ENCODE data around the gene CASP9.
"Not testable (repeated sequence)": the region's sequence is repeated elsewhere in the genome, so short reads cannot be mapped to it uniquely, and the experiment has no call there.

The CASP9 gene

DNA sequence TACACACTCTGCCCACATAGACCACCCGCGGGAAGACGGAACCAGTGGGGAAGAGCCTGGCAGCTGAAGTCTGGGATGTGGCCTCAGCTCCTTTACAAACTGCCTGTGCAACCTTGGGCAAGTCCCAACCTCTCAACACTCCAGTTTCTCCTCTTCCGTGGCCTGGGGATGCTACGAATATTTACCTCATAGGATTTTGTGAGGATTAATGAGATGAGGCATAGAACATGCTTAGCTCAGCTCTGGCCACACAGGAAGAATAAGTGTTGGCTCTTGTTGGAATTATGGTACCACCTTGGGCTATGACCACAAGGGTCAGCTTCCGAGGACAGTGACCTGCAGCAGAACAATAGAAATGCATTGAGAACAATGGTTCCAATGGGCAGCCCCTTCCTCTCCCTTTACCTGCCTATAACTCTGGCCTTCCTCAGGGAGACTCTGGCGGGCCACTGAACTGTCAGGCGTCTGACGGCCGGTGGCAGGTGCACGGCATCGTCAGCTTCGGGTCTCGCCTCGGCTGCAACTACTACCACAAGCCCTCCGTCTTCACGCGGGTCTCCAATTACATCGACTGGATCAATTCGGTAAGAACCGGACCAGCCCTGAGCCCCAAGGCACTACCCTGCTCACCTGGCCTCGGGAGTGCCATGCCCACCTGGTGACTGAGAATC is 56.9 kb downstream of the CASP9 start:
- not testable (repeated sequence) for DNase-seq

DNA sequence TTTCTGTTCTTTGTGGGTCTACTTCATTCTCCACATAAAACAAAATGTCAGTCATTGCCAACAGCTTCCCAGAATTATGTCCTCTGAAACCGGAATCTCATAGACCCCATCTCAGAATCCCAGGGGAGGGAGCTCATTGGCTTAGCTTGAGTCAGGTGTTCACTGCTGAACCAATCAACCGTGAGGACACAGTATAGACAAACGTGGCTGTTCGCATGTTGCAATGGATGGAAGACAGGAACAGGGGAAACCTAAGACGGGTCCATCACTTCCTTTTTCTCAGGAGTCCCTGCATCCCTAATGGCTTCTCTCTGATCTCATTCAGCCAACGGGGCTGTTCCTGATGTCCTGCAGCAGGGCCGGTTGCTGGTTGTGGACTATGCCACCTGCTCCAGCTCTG is 58.3 kb downstream of the CASP9 start:
- DNase-seq = no peak

DNA sequence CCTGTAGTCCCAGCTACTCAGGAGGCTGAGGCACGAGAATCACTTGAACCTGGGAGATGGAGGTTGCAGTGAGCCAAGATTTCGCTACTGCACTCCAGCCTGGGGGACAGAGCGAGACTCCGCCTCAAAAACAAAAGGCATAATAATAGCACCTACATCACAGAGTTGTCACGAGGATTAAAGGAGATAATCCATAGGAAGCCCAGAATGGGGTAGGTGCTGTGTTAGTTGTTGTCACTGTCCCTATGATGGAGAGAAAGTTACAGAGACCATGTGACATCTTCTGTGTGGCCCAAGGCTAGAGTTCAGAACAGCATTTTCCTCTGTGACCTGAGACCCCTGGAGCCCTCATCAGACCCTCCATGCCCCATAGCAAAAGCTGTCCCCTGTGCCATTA is 60.1 kb downstream of the CASP9 start:
- DNase-seq = not testable (repeated sequence)

DNA sequence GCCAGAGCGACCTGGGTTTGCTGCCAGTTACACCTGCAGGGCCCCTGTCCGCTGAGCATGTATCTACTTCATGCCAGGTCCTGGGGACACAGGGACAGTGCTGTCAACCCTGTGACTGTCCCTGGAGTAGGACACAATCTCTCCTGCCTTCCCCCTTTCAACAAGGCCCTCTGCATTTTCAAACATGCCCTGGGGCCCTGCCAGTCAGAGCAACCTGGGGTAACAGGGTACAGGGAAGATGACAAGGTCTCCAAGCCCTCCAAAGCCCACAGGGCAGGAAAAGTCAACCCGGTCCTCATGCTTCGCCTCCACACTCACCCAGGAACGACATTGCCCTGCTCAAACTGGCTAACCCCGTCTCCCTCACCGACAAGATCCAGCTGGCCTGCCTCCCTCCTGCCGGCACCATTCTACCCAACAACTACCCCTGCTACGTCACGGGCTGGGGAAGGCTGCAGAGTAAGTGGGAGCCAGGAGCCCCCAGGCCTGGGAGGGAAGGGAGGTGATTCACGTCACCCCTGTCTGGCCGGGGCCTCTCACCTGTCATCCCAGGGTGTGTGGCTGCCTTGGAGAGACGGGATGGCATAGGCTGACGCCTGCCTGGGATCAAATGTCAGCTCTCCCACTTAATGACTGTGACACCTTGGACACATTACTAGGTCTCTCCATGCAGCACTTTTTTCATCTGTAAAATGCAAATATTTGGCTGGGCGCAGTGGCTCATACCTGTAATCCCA is 60.8 kb downstream of the CASP9 start:
- DNase-seq = not testable (repeated sequence)

DNA sequence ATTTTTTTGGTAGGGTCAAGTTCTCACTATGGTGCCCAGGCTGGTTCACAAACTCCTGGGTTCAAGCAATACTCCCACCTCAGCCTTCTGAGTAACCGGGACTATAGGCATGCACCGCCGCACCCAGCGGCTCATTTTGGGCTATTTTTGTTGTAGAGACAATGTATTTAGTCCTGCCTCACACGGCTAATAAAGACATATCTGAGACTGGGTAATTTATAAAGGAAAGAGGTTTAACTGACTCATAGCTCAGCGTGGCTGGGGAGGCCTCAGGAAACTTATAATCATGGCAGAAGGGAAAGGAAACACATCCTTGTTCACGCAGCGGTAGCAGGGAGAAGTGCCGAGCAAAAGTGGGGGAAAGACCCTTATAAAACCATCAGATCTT is 63.3 kb downstream of the CASP9 start:
- DNase-seq = no peak

DNA sequence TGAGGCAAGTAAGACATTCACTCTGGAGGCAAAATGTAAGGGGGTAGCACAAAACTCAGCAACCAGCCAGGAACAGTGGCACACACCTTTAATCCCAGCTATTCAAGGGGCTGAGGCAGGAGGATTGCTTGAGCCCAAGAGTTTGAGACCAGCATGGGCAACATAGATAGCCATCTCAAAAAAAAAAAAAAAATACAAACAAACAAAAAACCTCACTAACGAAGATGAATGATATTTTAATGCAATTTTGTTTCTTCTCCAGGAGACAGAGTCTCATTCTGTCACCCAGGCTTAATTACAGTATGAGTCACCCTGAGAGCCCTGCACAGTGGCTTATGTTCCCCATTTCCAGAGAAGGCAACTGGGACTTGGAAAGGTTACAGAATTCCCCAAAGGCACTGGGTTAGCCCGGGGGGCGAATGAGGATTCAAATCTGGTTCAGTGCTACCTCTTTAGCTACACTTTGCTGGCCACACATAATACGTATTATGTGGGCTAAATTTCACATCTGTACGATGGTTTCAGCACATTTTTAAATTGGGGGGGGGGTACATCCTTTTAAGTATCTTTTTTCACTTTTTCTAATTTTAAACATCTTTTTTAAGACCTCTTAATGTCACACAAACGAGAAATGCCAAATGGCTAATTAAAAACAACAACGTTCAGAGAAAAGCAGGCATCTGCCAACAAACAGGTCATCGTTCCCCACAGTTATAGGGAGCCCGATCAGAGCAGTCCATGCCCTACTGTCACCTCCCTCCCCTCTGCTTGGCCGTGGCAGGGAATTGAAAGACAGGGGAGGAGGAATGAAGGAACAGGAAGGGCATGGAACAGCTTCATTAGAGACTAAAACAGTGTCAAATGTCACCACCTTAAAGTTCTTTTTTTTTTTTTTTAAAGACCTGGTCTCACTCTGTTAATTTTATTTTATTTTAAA is 64.0 kb downstream of the CASP9 start:
- DNase-seq = no peak

DNA sequence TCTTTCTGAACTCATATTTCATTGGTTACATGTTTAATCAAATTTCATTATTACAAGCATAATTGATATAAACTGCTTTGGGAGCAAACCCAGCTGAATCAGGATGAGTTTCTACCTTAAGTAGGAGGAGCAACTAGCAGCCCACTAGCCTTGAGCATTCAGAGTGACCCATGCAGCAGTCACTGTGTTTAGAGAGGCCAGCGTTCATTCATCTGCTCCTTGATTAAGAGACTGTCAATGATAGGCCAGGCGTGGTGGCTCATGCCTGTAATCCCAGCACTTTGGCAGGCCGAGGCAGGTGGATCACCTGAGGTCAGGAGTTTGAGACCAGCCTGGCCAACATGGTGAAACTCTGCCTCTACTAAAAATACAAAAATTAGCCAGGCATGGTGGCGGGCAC is 65.6 kb downstream of the CASP9 start:
- not testable (repeated sequence) for DNase-seq

DNA sequence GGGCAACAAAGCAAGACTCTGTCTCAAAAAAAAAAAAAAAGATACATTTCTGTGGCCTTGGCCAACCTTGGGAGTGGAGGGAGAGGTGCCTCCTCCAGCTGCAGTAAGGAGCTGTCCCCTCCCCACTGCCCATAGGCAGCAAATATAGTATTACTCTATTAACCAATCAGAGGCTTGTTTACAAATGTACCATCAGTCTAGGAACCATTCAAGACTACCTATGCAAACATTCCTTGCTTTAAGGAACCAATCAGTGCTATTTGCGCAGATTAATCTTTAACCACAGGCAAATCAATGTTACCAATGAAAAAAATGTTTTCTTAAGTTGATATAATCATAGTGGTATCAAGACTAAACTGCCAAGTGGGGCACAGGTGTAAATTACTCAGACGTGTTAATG is 66.4 kb downstream of the CASP9 start:
- no peak for DNase-seq

DNA sequence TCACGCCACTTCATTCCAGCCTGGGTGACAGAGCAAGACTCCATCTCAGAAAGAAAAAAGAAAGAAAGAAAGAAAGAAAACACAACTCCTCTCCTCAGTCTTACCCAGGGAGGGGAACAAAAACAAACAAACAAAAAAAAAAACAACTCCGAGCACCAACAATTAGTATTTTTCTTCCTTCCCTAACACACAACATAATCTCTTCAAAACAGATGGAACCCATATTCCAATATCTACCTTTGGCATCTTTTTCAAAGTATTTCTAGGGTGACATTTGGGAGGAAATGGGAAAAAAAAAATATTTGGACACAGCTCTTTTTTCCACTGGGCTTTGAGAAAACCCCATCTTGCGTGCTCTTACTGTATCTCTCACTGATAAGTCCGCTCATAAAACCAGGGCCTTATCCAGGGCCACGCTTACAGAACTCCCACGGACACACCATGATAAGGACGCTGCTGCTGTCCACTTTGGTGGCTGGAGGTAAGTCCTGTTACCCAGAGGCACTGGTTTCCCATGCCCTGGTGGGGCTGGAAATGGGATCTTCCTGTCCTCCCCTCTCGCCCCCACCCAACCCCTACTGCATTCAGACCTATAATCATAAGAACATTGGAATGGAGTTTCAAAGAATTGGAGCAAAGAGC is 67.6 kb downstream of the CASP9 start, which contains the start of gene CELA2A:
Gene CELA2A, plus strand, starts transcription at position 420 of the 642 bp plus-strand sequence. Its CDS starts 22 bp downstream, at position 442.
- DNase-seq = no peak

DNA sequence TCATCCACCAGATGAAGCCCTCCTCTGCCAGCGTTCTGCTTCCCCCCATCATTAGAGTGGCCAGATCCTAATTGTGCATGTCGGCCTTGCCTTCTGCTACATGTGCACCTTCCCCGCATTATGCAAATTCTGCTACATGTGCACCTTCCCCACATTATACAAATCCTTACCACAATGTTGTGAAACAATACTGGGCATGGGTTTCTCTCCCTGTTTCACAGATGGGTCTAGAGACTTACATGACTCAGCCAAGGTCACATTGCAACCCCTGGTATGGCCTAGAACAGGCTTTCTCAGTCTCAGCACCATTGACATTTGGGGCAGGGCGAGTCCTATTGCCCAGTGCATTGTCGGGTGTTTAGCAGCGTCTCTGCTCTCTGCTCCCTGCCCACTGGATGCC is 68.5 kb downstream of the CASP9 start:
- DNase-seq = no peak

DNA sequence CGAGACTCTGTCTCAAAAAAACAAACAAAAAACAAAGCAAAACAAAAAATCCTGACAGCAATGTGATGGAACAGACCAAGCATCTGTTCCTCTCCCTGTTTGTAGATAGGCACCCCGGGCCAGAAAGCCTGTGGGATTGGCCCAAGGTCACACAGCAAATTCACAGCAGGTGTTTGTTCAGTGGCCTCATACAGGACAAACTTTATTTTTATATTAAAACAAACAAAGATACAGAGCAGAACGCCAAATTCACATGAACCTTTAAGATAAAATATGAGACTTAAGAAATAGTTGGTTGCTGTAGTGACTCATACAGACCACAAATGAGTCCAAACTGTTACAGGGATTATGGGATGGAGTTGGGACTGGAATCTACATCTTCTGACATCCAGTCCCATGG is 69.8 kb downstream of the CASP9 start:
- no peak for DNase-seq

DNA sequence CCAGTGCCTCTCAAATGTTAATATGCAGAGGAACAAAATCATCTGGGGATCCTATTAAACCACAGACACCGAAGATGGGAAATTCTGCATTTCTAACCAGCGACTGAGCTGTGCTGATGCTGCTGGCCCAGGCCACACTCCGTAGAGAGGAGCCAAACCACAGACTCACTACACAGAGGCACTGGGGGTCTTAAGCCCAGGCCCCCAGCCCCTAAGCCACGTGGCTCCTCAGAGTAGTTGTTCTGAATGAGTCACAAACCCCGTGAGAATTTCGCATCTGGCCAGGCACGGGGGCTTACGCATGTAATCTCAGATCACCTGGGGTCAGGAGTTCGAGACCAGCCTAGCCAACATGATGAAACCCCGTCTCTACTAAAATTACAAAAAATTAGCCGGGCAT is 70.3 kb downstream of the CASP9 start:
- no peak for DNase-seq

DNA sequence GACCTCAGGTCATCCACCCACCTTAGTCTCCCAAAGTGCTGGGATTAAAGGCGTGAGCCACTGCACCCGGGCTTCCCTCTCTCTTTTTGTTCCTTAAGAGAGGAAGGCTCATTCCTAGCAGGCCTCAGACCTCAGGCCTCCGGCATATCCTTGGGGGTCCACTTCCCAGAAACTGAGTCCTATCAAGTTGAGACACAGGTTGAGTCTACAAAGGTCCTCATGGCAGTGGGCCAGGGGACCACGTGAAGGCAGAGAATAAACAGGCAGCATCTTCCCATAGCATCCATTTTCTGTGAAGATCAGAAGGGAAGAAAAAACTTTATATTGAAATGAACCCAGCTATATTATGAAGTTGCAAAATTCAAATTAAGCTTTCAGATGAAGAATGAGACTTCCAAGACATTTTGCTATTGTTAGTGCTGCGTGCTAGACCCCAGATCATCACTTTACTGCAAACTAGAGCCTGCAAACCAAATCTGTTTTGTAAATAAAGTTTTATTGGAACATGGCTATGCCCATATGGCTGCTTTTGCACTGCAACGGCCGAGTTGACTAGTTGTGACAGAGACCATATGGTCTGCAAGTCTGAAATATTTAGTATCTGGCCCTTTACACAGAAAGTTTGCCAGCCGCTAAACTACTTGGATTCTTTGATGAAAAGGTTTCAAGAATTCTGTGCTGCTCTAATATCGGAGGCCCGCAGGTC is 71.0 kb downstream of the CASP9 start:
- no peak for DNase-seq

DNA sequence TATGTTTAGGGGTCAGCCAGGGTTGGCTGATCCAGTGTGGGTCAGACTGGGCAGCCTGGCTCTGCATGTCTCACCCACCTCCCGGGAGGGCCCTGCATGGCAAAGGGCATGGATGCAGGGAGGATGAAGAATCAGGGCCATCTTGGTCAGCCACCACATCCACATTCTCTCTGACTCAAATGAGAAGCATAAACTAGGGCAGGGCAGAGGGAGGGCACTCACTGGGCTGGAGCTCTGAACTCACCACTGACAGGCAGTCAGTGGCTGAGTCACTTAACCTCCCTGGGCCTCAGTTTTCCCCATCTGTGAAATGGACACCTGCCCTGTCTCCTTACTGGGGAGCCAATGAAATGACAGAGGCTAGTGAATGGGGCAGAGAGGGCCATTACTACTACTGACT is 71.8 kb downstream of the CASP9 start:
- no peak for DNase-seq

DNA sequence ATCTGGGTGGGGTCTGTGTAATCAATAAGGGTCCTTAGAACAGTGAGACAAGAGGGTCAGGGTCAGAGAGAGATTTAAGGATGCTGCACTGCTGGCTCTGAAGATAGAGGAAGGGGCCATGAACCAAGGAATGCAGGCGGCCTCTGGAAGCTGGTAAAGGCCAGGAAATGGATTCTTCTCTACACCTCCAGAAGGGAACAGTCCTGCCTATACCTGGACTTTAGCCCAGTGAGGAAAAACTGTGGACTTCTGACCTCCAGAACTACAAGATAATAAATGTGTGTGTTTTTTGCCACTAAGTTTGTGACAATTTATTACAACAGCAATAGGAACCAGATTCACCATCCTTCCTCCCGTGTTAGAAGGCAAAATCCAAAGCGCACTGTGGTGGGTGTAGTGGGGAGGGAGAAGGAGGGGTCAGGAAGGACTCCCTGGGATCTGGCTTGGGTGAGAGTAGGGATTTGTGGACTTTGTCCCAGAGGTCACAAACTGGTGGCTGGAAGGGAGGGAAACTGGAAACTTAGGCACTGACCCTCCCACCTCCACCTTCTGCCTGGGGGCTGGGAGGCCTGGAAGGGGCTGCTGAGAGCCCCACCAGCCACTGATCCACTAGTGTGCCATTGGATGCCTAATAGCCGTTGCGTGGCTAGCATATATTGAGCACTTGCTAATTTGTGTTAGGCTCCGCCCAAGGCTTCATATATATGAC is 72.8 kb downstream of the CASP9 start:
- no peak for DNase-seq

DNA sequence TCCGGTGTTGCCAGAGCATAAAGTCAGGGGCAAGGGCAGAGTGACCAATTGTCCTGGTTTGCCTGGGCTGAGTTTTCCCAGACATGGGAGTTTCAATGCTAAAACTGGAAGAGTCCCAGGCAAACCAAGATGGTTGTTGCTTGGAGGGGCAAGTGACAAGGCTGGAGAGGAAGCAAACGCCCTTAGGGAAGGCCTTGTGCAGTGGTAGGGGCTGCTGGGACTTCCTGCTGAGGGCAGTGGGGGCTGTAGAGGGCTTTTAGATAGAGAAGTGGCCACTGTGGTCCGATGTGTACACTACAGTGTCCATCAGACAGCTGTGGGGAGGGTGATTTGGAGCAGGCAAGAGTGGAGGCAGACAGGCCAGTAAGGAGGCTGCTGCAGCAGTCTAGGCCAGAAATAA is 74.4 kb downstream of the CASP9 start:
- DNase-seq = no peak

DNA sequence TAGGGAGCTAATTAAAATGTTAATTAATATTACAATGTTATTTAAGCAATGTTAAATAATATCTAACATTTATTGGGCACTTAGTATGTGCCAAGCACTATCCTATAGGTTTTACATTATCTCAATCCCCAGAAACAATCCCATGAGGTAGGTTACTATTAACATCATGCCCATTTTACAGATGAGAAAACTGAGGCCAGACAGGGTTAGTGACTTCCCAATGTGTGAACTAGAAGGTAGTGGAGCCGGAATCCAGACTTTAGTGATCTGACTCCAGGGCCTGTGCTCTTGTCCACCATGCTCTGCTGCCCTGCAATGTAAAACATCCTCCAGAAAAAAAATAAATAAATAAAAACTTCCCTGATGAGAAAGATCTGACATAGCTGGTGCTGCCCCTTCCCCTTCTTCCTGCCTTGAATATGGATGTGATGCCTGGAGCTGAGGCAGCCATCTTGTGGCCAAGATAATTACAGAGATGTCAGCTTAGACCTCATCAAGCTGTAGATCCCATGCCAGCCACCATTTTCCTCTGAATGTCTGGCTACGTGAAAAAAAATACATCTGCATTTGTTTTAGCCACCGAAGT is 75.0 kb downstream of the CASP9 start:
- no peak for DNase-seq

DNA sequence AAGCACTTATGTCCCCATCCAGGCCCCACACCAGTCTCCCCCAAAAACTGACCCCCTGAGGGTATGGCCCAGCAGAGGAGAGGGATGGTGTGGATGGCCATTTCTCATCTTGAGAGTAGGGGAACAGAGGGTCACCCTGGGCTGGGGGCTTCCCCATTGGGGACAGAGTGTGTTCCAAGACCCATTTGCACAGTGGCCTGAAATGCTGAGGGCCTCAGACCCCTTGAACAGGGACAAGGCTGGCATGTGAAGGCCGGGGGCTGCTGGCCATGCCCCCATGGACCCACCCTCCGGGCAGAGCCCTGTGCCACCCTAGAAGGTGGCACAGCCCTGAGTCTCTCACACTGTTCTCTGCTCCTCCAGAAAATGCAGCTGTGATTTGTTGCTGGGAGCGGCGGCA is 77.8 kb downstream of the CASP9 start:
- DNase-seq = no peak

DNA sequence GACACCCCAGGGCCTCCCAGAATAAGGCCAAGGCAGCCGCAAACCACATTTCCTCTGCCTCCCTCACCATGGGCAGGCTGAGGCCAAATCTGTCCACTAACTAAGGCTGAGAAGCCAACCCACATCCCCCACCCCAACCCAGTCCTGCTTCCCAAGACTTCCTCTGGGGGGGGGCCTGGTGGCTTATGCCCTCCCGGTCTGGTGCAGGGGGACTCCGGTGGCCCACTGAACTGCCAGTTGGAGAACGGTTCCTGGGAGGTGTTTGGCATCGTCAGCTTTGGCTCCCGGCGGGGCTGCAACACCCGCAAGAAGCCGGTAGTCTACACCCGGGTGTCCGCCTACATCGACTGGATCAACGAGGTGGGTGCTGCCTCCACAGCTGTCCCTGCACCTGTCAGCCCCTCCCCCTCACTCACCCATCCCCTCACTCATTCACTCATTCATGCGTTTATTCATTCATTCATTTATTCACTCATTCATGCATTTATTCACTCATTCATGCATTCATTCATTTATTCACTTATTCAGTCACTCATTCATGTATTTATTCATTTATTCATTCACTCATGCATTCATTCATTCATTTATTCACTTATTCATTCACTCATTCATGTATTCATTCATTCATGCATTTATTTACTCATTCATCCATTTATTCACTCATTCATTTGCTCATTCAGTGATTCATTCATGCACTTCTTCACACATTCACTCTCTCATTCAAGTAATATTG is 78.5 kb downstream of the CASP9 start:
- DNase-seq = no peak

Data from 8988T (cell line).